ENCODE data around the gene BEND3. TPM values are rescaled to one million over a fixed set of nuclear protein-coding genes. Genes with fewer than 3 reads are reported as not detected.

BEND3 gene
- total RNA-seq, 1 donor from 2014 or later, result 2.8 TPM

DNA sequence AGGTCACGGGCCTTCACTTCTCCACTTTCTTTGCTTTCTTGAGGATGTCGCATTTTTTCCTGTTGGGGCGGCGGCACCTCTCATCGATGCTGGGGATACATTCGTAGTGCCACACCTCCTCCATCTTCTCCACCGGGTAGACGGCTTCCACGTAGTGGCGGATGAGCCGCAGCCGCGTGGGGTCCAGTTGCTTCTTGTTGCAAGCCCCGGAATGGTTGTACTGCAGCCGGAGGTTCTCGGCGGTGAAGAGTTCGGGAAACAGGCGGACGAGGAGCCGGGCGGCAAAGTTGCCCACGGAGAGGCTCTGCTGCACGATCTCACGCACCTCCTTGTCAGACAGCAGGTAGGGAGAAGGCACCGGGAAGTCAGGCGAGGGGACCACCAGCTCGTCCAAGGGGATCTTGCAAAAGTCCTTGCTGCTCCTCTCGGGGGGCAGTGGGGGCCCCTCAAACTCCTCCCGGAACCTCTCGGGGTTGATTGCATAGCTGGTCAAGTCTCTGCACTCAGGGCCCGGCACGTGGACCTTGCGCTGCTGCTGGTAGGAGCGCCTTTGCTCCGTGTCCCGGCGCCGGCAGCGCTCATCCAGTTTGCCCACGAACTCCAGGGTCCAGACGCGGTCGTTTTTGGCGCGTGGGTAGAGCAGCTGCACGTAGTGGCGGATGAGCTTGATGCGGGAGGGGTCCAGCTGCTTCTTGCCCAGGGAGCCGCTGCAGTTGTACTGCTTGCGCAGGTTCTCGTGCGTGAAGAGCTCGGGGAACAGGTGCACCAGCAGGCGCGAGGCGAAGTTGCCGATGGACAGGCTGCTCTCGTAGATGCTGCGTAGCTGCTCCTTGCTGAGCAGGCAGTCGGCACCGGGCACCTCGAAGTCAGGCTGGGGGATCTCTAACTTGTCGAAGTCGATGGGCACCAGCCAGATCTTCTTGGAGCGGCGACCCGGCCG lies 46.4 kb downstream of the BEND3 start:
- H3K4me3 ChIP-seq (ENCODE audit: low read depth, low read length), result no peak overlapping the region
- DNase-seq (ENCODE audit: low read depth), result no peak
- TF ChIP-seq CTCF (conservative IDR thresholded peaks at IDR 0.05; ENCODE audit: low read depth, low read length), result no peak

GRCh38 chr6:107066697-107067659 lies 48.3 kb downstream of the BEND3 start:
- no peak overlapping the region for H3K4me3 ChIP-seq (ENCODE audit: low read depth, low read length)
- no peak for TF ChIP-seq CTCF (conservative IDR thresholded peaks at IDR 0.05; ENCODE audit: low read depth, low read length)
- no peak for DNase-seq (ENCODE audit: low read depth)

DNA sequence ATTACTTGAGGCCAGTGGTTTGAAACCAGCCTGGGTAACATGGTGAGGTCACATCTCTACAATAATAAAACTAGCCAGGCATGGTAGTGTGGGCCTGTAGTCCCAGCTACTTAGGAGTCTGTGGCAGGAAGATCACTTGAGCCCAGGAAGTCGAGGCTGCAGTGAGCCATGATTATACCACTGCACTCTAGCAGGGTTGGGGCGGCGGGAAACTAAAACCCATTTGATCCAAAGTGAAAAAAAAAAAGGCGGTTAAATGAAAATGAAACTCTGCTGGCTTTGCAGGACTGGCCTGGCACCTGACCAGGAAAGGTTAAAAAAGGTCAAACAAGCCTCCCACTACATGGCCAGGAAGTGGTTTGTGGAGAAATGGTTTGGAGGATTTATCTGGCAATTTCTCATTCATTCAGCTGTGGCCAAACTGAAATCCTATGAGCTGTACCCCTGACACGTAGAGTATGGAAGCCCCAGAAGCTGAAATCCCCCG lies 50.7 kb downstream of the BEND3 start:
- no peak overlapping the region for H3K4me3 ChIP-seq (ENCODE audit: low read depth, low read length)
- TF ChIP-seq CTCF (conservative IDR thresholded peaks at IDR 0.05; ENCODE audit: low read depth, low read length), result no peak
- peak; percentile 45 for DNase-seq (ENCODE audit: low read depth)

DNA sequence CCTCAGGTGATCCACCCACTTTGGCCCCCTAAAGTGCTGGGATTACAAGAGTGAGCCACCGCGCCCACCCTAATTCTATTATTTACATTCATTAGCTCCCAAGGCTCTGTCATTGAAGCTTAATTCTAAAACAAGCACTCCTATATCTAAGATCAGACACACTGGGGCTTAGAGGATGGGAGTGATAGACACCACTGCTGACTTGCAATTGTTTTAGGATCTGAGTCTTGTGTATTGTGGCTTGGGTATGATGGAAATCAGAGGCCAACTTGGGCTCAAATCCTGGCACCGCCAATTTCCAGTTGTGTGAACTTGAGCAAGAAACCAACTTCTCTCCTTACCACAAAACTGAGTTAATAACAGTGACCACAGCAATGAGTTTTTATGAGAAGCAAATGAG lies 52.6 kb downstream of the BEND3 start:
- TF ChIP-seq CTCF (conservative IDR thresholded peaks at IDR 0.05; ENCODE audit: low read depth, low read length), result no peak
- no peak overlapping the region for H3K4me3 ChIP-seq (ENCODE audit: low read depth, low read length)
- DNase-seq (ENCODE audit: low read depth), result no peak

DNA sequence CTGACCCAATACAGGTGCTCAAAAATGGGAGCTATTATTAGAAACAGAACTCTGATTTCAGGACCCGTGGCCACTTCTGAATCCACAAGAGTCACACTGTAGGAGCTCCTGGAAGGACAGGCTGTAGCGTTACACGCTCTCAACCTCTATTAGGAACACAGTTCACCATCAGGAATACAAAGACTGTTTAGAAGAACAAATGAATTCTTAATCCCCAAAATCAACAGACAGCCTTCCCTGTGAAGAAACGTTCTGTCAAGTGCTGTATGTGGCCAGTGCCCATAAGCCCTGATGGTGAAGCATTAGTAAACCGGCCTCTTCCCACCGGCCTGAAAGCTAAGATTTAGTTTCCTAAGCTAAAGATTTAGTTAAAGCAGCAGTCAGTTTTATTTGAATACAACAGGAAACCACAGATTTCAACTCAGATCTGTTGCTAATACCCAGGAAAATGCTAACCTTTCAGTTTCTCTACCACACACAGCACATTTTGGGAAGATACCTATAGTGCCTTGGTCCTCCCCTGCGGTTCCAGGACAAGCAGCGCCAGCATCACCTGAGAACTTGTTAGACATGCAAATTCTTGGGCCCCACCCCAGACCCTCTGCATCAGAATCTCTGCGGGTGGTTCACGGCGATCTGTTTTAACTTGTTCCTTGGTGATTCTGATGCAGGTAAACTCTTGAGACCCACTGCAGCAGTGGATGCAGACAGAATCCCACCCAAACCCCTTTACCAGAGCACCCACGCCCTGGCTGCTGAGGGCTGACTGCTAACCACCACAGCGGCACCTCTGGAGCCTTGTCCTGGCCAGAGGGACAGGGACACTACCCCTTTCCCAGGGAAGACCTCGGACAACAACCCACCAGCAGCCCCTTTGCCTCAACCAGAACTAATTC lies 53.9 kb downstream of the BEND3 start:
- no peak for TF ChIP-seq CTCF (conservative IDR thresholded peaks at IDR 0.05; ENCODE audit: low read depth, low read length)
- H3K4me3 ChIP-seq (ENCODE audit: low read depth, low read length), result no peak overlapping the region
- DNase-seq (ENCODE audit: low read depth), result no peak

- TF ChIP-seq CTCF (conservative IDR thresholded peaks at IDR 0.05; ENCODE audit: low read depth, low read length), result no peak
- H3K4me3 ChIP-seq (ENCODE audit: low read depth, low read length), result no peak overlapping the region
- no peak for DNase-seq (ENCODE audit: low read depth)
Observed at GRCh38 chr6:107060704-107061103, 54.6 kb downstream of the BEND3 start.
